IMR-90 (cell line): ENCODE measurements around the gene SYCP1. TPM values are rescaled to one million over a fixed set of nuclear protein-coding genes. Genes with fewer than 3 reads are reported as not detected.

Source experiments
- ATAC-seq: fragments of 200-7000 bp; cut with Tn5 transposase; 2 replicates; pipeline ENCODE4 v1.9.1; 2020; ENCODE audit warnings: low read depth, mild to moderate bottlenecking, moderate library complexity
- BruUV-seq: library from RNA; stranded (reverse); fragments of 400-500 nt; replicated peaks from 2 replicates; lab custom pipeline; 2021; lab: Mats Ljungman, UMichigan
- CTCF ChIA-PET: fragments of 300-600 bp; formaldehyde crosslinking; extraction: SDS; loops from one replicate; lab custom pipeline; 2021; ENCODE audit warnings: antibody characterized with exemption; lab: Yijun Ruan, JAX
- POLR2A ChIA-PET: fragments of 300-600 bp; sonication (Branson Sonifier 250); formaldehyde crosslinking; loops from one replicate; lab custom pipeline; 2022; ENCODE audit warnings: antibody characterized with exemption; ENCODE audit not compliant: unreplicated experiment; lab: Charles Lee
- DNase-seq: peaks from one replicate; pipeline ENCODE4 v3.0.0; 2013
- H2AFZ ChIP-seq: replicated peaks from 2 replicates; pipeline ENCODE3; 2013; ENCODE audit warnings: low read length, mild to moderate bottlenecking; ENCODE audit not compliant: poor library complexity
- H2AK5ac ChIP-seq: 2 replicates; pipeline ENCODE4 v1.6.1; 2013; ENCODE audit warnings: low read depth, low read length, inconsistent platforms
- H2AK9ac ChIP-seq: replicated peaks from 2 replicates; pipeline ENCODE3; 2013; ENCODE audit warnings: mild to moderate bottlenecking, low read depth, low read length, moderate library complexity; ENCODE audit not compliant: poor library complexity
- H2BK120ac ChIP-seq: 2 replicates; pipeline ENCODE4 v1.6.1; 2013; ENCODE audit warnings: low read depth, low read length, inconsistent platforms
- H2BK15ac ChIP-seq: 3 replicates; pipeline ENCODE4 v1.6.1; 2013; ENCODE audit warnings: low read depth, low read length, inconsistent platforms
- H2BK20ac ChIP-seq: 2 replicates; pipeline ENCODE4 v1.6.1; 2013; ENCODE audit warnings: low read depth, mild to moderate bottlenecking, inconsistent platforms, low read length, moderate library complexity
- H2BK5ac ChIP-seq: 2 replicates; pipeline ENCODE4 v1.6.1; 2013; ENCODE audit warnings: mild to moderate bottlenecking, low read depth, low read length, inconsistent platforms; ENCODE audit not compliant: poor library complexity, severe bottlenecking
- H3K14ac ChIP-seq: replicated peaks from 2 replicates; pipeline ENCODE4 v1.6.1; 2013; ENCODE audit warnings: low read depth, low read length, inconsistent platforms
- H3K18ac ChIP-seq: 2 replicates; pipeline ENCODE4 v1.6.1; 2013; ENCODE audit warnings: low read depth, low read length, control low read depth
- H3K23ac ChIP-seq: 2 replicates; pipeline ENCODE4 v1.6.1; 2013; ENCODE audit warnings: low read depth, low read length, inconsistent platforms
- H3K27ac ChIP-seq: 2 replicates; pipeline ENCODE4 v1.5.1; 2013; ENCODE audit warnings: mild to moderate bottlenecking, control low read depth, low read length; ENCODE audit not compliant: insufficient read depth
- H3K27me3 ChIP-seq: 2 replicates; pipeline ENCODE4 v1.6.1; 2013; ENCODE audit warnings: low read length; ENCODE audit not compliant: control insufficient read depth, insufficient read depth
- H3K36me3 ChIP-seq: 2 replicates; pipeline ENCODE4 v1.6.1; 2013; ENCODE audit warnings: low read length, mixed read lengths; ENCODE audit not compliant: control insufficient read depth, insufficient read depth
- H3K4ac ChIP-seq: 2 replicates; pipeline ENCODE4 v1.6.1; 2013; ENCODE audit warnings: low read depth, low read length, inconsistent platforms
- H3K4me1 ChIP-seq: 2 replicates; pipeline ENCODE4 v1.6.1; 2013; ENCODE audit warnings: low read length, mixed read lengths; ENCODE audit not compliant: control insufficient read depth, insufficient read depth
- H3K4me2 ChIP-seq: 2 replicates; pipeline ENCODE4 v1.6.1; 2013; ENCODE audit warnings: low read depth, mild to moderate bottlenecking, control low read depth, low read length, moderate library complexity
- H3K4me3 ChIP-seq: 2 replicates; pipeline ENCODE4 v1.5.1; 2013; ENCODE audit warnings: low read depth, mild to moderate bottlenecking, control low read depth, low read length, moderate library complexity; ENCODE audit not compliant: insufficient read depth
- H3K56ac ChIP-seq: 2 replicates; pipeline ENCODE4 v1.6.1; 2013; ENCODE audit warnings: low read length, inconsistent platforms; ENCODE audit not compliant: insufficient read depth; ENCODE audit errors: extremely low read depth
- H3K79me1 ChIP-seq, 2 experiments: 2 replicates each; pipeline ENCODE4 v1.6.1; 2013; ENCODE audit warnings: low read length in 2 of 2, inconsistent platforms in 1 of 2, low read depth in 1 of 2
- H3K9ac ChIP-seq: 2 replicates; pipeline ENCODE4 v1.6.1; 2013; ENCODE audit warnings: low read depth, low read length, control low read depth
- H3K9me1 ChIP-seq: 2 replicates; pipeline ENCODE4 v1.6.1; 2013; ENCODE audit warnings: low read length, inconsistent platforms; ENCODE audit not compliant: insufficient read depth
- H3K9me3 ChIP-seq: 2 replicates; pipeline ENCODE4 v1.6.1; 2013; ENCODE audit warnings: low read length; ENCODE audit not compliant: control insufficient read depth, insufficient read depth
- H4K20me1 ChIP-seq: 2 replicates; pipeline ENCODE4 v1.6.1; 2013; ENCODE audit warnings: low read length, inconsistent platforms; ENCODE audit not compliant: insufficient read depth
- H4K5ac ChIP-seq: 2 replicates; pipeline ENCODE4 v1.6.1; 2013; ENCODE audit warnings: mild to moderate bottlenecking, low read depth, low read length, control low read depth
- H4K8ac ChIP-seq, 2 experiments: 2 replicates each; pipeline ENCODE4 v1.6.1; 2013; ENCODE audit warnings: low read depth in 2 of 2, low read length in 2 of 2, control low read depth in 1 of 2, inconsistent platforms in 1 of 2
- H4K91ac ChIP-seq: 2 replicates; pipeline ENCODE4 v1.6.1; 2013; ENCODE audit warnings: low read depth, low read length, inconsistent platforms; ENCODE audit not compliant: insufficient read depth
- BHLHE40 ChIP-seq: fragments of 150-350 bp; IDR thresholded peaks from 2 replicates; pipeline ENCODE4 v1.6.1; 2016; ENCODE audit warnings: mild to moderate bottlenecking, low read depth, low read length
- CHD1 ChIP-seq: IDR thresholded peaks from 2 replicates; pipeline ENCODE4 v1.6.1; 2012; ENCODE audit warnings: low read depth, low read length, improper control_type of control experiment
- CTCF ChIP-seq: conservative IDR thresholded peaks from 2 replicates; pipeline ENCODE4 v1.5.1; 2012; ENCODE audit warnings: mild to moderate bottlenecking, low read depth, low read length, improper control_type of control experiment
- FOS ChIP-seq: fragments of 150-350 bp; IDR thresholded peaks from 2 replicates; pipeline ENCODE4 v1.6.1; 2016; ENCODE audit warnings: low read depth, low read length
- MAFK ChIP-seq: IDR thresholded peaks from 2 replicates; pipeline ENCODE4 v1.6.1; 2012; ENCODE audit warnings: low read depth, low read length, improper control_type of control experiment
- MAZ ChIP-seq: IDR thresholded peaks from 2 replicates; pipeline ENCODE4 v1.6.1; 2012; ENCODE audit warnings: low read depth, mild to moderate bottlenecking, low read length, improper control_type of control experiment, moderate library complexity, borderline replicate concordance
- MXI1 ChIP-seq: IDR thresholded peaks from 2 replicates; pipeline ENCODE4 v1.6.1; 2012; ENCODE audit warnings: low read depth, mild to moderate bottlenecking, low read length, moderate library complexity, borderline replicate concordance
- POLR2A ChIP-seq: IDR thresholded peaks from 2 replicates; pipeline ENCODE4 v1.6.1; 2012; ENCODE audit warnings: mild to moderate bottlenecking, low read depth, low read length
- RAD21 ChIP-seq: IDR thresholded peaks from 2 replicates; pipeline ENCODE4 v1.6.1; 2012; ENCODE audit warnings: low read length, improper control_type of control experiment
- RFX5 ChIP-seq: IDR thresholded peaks from 2 replicates; pipeline ENCODE4 v1.8.0; 2012; ENCODE audit warnings: low read depth, mild to moderate bottlenecking, low read length, moderate library complexity
- SMC3 ChIP-seq: fragments of 150-350 bp; IDR thresholded peaks from 2 replicates; pipeline ENCODE4 v1.6.1; 2016; ENCODE audit warnings: low read depth, mild to moderate bottlenecking, antibody characterized with exemption, low read length, moderate library complexity
- USF2 ChIP-seq: fragments of 150-350 bp; IDR thresholded peaks from 2 replicates; pipeline ENCODE4 v1.6.1; 2017; ENCODE audit warnings: mild to moderate bottlenecking, antibody characterized with exemption, low read length, low read depth
- WGBS, 2 experiments: methylation state at CpG; one replicate each; pipeline versions ENCODE4 v1.1.5 to v1.1.7; 2013; ENCODE audit warnings: missing lambda C conversion rate in 2 of 2; ENCODE audit not compliant: insufficient read length in 1 of 2; ENCODE audit errors: extremely low coverage in 2 of 2; 5-methylcytosine and 5-hydroxymethylcytosine counted together
- dilution Hi-C: fragments of 300-500 bp; cut with HindIII; formaldehyde crosslinking; loops from one replicate; pipeline ENCODE4 v1.14.3; 2018; ENCODE audit warnings: low sequenced_read_pairs; ENCODE audit not compliant: unreplicated experiment
- in situ Hi-C: fragments of 300-500 bp; cut with MboI; formaldehyde crosslinking; loops from 3 replicates; pipeline ENCODE4 v1.14.3; 2019; ENCODE audit warnings: low sequenced_read_pairs, inconsistent platforms, mixed read lengths
- intact Hi-C: fragments of 100-400 bp; cut with micrococcal nuclease; formaldehyde crosslinking; loops from 2 replicates; pipeline ENCODE4 v1.10.0; 2022
- polyA plus RNA-seq, 3 experiments: library from polyadenylated mRNA; depleted of rRNA; stranded (reverse); fragments of >200 nt; gene quantifications; 2 replicates each; pipeline ENCODE4 v1.2.3, GENCODE V29; 2012; ENCODE audit warnings: low replicate concordance in 1 of 3
- total RNA-seq: library from RNA; depleted of rRNA; stranded (reverse); fragments of >200 nt; gene quantifications from 2 replicates; pipeline ENCODE4 v1.2.3, GENCODE V29; 2012

SYCP1 gene
- total and polyA plus RNA-seq, 2 of the 4 experiments (the other 2 are of a cell fraction) = not detected

- no peaks in the 10 kb centered on the region for H4K20me1 ChIP-seq
- H3K4me2 ChIP-seq = no peak overlapping the region
- TF ChIP-seq CHD1 (no peak), MAFK (no peak), MAZ (no peak), RFX5 (no peak), POLR2A (no peak), RAD21 (no peak), USF2 (no peak), CTCF (no peak), BHLHE40 (no peak), FOS (no peak), SMC3 (no peak), MXI1 (no peak)
- no TSS peak for BruUV-seq
- intact Hi-C loops (no loop called here), in situ Hi-C loops (no loop called here), dilution Hi-C loops (no loop called here)
- ATAC-seq (no peak), DNase-seq (no peak)
- no peak overlapping the region for H3K14ac ChIP-seq
- WGBS, 2 experiments = no CpG with 5 or more reads among the region's 1 CpG
- H3K4ac ChIP-seq = no peak overlapping the region
- H3K36me3 ChIP-seq = no peaks in the 10 kb centered on the region
- no peak overlapping the region for H2AK5ac ChIP-seq
- CTCF ChIA-PET = no interaction called here
- H2AFZ ChIP-seq = no peak overlapping the region
- no peak overlapping the region for H2AK9ac ChIP-seq
- H3K9ac ChIP-seq = no peak overlapping the region
- H3K27ac ChIP-seq = no peak overlapping the region
- H2BK120ac ChIP-seq = no peak overlapping the region
- H3K23ac ChIP-seq = no peak overlapping the region
- H3K9me3 ChIP-seq = no peaks in the 10 kb centered on the region
- H2BK20ac ChIP-seq = no peak overlapping the region
- no peak overlapping the region for H4K5ac ChIP-seq
- no peak overlapping the region for H2BK5ac ChIP-seq
- no peak overlapping the region for H2BK15ac ChIP-seq
- no peak overlapping the region for H3K4me3 ChIP-seq
- no peaks in the 10 kb centered on the region for H3K4me1 ChIP-seq
- no peak overlapping the region for H3K56ac ChIP-seq
- H3K18ac ChIP-seq = no peak overlapping the region
- H3K27me3 ChIP-seq = no peaks in the 10 kb centered on the region
- no peak overlapping the region for H4K91ac ChIP-seq
- H3K79me1 ChIP-seq = no peaks in the 10 kb centered on the region
- H4K8ac ChIP-seq = no peak overlapping the region
- H3K9me1 ChIP-seq = no peaks in the 10 kb centered on the region
- POLR2A ChIA-PET = no interaction called here
Measured at GRCh38 chr1:114927401-114927800, 72.7 kb downstream of the SYCP1 start.
